Measurements from ENCODE around the gene PSMC3. TPM values are rescaled to one million over a fixed set of nuclear protein-coding genes. Genes with fewer than 3 reads are reported as not detected.

The PSMC3 gene
- total and polyA plus RNA-seq, 2 experiments from 2014 or later, result 103 to 142 TPM

DNA sequence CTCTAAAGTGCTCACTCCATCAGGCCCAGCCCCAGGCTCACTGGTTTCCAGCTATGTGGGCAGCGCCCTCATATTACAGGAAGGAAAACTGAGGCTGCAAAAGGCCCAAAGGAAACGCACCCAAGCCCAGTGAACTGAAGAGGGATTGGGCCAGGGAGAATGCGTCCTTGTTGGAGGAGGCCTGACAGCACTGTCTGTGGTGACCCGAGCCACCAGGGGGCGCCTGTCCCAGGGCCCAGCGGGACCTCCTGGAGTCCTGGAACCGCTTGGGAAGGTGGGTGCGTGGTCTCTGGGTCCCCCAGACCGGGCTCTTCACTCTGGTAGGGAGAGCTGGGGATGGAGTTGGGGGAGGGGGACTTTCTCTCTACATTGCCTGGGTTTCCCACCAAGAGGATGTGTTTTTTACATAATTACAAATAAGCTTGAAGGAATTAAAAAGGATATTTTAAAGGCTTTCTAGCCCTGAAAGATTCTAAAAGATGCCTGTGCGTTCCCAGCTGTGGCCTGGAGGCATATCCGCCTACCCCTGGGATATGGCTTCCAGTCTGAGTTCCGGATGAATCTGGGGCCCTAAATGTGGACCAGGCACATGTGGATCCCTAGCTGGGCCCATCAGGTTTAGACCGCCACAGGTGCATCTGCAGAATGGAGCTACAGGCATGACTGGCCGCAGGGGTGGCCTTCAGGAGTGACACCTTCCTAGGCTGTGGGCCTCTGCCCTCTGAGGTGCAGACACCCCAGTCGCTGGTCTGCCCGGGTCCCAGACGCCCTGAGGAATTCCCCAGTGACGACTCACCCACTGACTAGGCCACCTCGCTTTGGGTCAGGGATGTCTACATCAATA is 52.1 kb downstream of the PSMC3 start:
- Histone ChIP-seq H3K36me3 (replicated peaks; ENCODE audit: insufficient read depth, low read depth) (no peaks in the 10 kb centered on the region), H3K9me2 (replicated peaks; ENCODE audit: insufficient read depth) (no peaks in the 10 kb centered on the region), H3K79me2 (no peaks in the 10 kb centered on the region), H4K20me1 (ENCODE audit: insufficient read depth, poor library complexity, severe bottlenecking) (no peaks in the 10 kb centered on the region), H3K4me1 (ENCODE audit: insufficient read depth) (no peaks in the 10 kb centered on the region), H3K4me3 (no peak overlapping the region), H2AFZ (no peak overlapping the region), H3K4me2 (no peak overlapping the region), H3K27me3 (no peaks in the 10 kb centered on the region), H3K9me3 (ENCODE audit: low read depth) (no peaks in the 10 kb centered on the region), H3K27ac (no peak overlapping the region)
- WGBS (ENCODE audit: low lambda C conversion rate, missing lambda C conversion rate), result 43% methylated on average over 19 of the region's 19 CpGs
- no peak for TF ChIP-seq EZH2 (IDR thresholded peaks at IDR 0.05; ENCODE audit: borderline replicate concordance)
- TF ChIP-seq, protein P1, sequence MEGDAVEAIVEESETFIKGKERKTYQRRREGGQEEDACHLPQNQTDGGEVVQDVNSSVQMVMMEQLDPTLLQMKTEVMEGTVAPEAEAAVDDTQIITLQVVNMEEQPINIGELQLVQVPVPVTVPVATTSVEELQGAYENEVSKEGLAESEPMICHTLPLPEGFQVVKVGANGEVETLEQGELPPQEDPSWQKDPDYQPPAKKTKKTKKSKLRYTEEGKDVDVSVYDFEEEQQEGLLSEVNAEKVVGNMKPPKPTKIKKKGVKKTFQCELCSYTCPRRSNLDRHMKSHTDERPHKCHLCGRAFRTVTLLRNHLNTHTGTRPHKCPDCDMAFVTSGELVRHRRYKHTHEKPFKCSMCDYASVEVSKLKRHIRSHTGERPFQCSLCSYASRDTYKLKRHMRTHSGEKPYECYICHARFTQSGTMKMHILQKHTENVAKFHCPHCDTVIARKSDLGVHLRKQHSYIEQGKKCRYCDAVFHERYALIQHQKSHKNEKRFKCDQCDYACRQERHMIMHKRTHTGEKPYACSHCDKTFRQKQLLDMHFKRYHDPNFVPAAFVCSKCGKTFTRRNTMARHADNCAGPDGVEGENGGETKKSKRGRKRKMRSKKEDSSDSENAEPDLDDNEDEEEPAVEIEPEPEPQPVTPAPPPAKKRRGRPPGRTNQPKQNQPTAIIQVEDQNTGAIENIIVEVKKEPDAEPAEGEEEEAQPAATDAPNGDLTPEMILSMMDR (IDR thresholded peaks at IDR 0.05; ENCODE audit: poor library complexity), result peak; percentile 95
- no peak for TF ChIP-seq EZH2phosphoT487 (IDR thresholded peaks at IDR 0.05; ENCODE audit: low read depth, severe bottlenecking, unreplicated experiment)
- DNase-seq (ENCODE audit: low spot score), result peak; percentile 88

DNA sequence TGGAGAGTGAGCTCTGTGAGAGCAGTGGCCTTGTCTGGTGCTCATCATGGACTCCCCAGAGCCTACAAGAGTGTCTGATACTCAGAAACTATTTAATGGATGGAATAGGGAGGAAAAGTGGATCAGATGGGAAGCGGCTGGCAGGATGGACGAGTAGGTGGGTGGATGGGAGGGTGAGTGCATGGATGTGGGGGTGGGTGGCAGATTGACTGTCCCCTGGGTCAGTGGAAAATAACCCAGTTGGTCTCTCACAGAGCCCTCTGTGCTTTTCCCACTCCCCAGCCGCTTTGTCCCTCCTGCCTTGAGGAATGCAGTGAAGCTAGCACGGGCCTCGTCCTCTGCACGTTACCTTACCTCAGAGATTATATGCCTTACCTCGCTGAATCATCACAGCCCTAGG is 53.8 kb downstream of the PSMC3 start:
- no peaks in the 10 kb centered on the region for H3K79me2 ChIP-seq
- TF ChIP-seq EZH2 (IDR thresholded peaks at IDR 0.05; ENCODE audit: borderline replicate concordance) (no peak), EZH2phosphoT487 (IDR thresholded peaks at IDR 0.05; ENCODE audit: low read depth, severe bottlenecking, unreplicated experiment) (no peak)
- TF ChIP-seq, protein P1 (IDR thresholded peaks at IDR 0.05; ENCODE audit: poor library complexity), result no peak
- H3K36me3 ChIP-seq (replicated peaks; ENCODE audit: insufficient read depth, low read depth), result no peaks in the 10 kb centered on the region
- H3K4me1 ChIP-seq (ENCODE audit: insufficient read depth), result no peaks in the 10 kb centered on the region
- no peaks in the 10 kb centered on the region for H3K27me3 ChIP-seq
- no peak overlapping the region for H2AFZ ChIP-seq
- DNase-seq (ENCODE audit: low spot score), result peak; percentile 7
- 76% methylated on average over 7 of the region's 7 CpGs for WGBS (ENCODE audit: low lambda C conversion rate, missing lambda C conversion rate)
- H3K27ac ChIP-seq, result no peak overlapping the region
- H3K9me2 ChIP-seq (replicated peaks; ENCODE audit: insufficient read depth), result no peaks in the 10 kb centered on the region
- no peaks in the 10 kb centered on the region for H4K20me1 ChIP-seq (ENCODE audit: insufficient read depth, poor library complexity, severe bottlenecking)
- H3K4me2 ChIP-seq, result no peak overlapping the region
- H3K4me3 ChIP-seq, result no peak overlapping the region
- no peaks in the 10 kb centered on the region for H3K9me3 ChIP-seq (ENCODE audit: low read depth)

DNA sequence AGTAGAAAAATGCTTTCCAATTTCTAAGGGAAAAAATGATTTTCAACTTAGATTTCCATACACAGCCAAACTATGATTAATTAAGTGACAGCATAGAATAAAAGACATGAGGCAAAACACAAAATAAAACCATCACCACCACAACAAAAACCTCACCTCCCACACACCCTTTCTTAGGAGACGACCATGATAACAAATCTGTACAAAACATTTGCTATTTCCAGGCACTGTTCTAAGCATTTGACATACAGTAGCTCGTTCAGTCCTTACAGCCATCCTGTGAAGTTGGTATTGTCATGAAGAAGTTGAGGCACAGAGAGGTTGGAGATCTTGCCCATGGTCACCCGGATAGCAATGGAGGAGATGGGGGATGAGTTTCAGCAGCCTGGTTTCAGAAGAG is 56.6 kb downstream of the PSMC3 start:
- Histone ChIP-seq H3K4me2 (no peak overlapping the region), H3K9me3 (ENCODE audit: low read depth) (no peaks in the 10 kb centered on the region), H3K27me3 (no peaks in the 10 kb centered on the region), H4K20me1 (ENCODE audit: insufficient read depth, poor library complexity, severe bottlenecking) (no peaks in the 10 kb centered on the region), H3K36me3 (replicated peaks; ENCODE audit: insufficient read depth, low read depth) (no peaks in the 10 kb centered on the region), H2AFZ (no peak overlapping the region), H3K79me2 (no peaks in the 10 kb centered on the region), H3K4me3 (no peak overlapping the region), H3K4me1 (ENCODE audit: insufficient read depth) (no peaks in the 10 kb centered on the region), H3K27ac (no peak overlapping the region), H3K9me2 (replicated peaks; ENCODE audit: insufficient read depth) (no peaks in the 10 kb centered on the region)
- TF ChIP-seq EZH2phosphoT487 (IDR thresholded peaks at IDR 0.05; ENCODE audit: low read depth, severe bottlenecking, unreplicated experiment), result no peak
- no peak for TF ChIP-seq EZH2 (IDR thresholded peaks at IDR 0.05; ENCODE audit: borderline replicate concordance)
- TF ChIP-seq, protein P1 (IDR thresholded peaks at IDR 0.05; ENCODE audit: poor library complexity), result no peak
- DNase-seq (ENCODE audit: low spot score), result no peak
- 75% methylated on average over 3 of the region's 3 CpGs for WGBS (ENCODE audit: low lambda C conversion rate, missing lambda C conversion rate)

Small RNAs within 50 kb of the gene (microRNA-seq; reads per million reads assigned to microRNA genes)
- not detected for gene MIR4487

Small RNAs within 50 kb of the gene (small RNA-seq; reads per million reads assigned to genes)
- not detected for gene MIR4487

Other genes starting within 250 kb of the PSMC3 start
- gene ARFGAP2, start 249.6 kb downstream of the PSMC3 start, total RNA-seq, result 135 and 146 TPM in 2 replicates
- 64.3 and 76.9 TPM in 2 replicates for gene ARFGAP2, start 249.6 kb downstream of the PSMC3 start, polyA plus RNA-seq
- 35.2 and 53.7 TPM in 2 replicates for gene PACSIN3, start 240.0 kb downstream of the PSMC3 start, total RNA-seq
- 68.1 and 70.7 TPM in 2 replicates for gene PACSIN3, start 240.0 kb downstream of the PSMC3 start, polyA plus RNA-seq
- gene DDB2, start 211.5 kb downstream of the PSMC3 start, total RNA-seq, result 17.2 and 17.7 TPM in 2 replicates
- 25.7 and 28.2 TPM in 2 replicates for gene DDB2, start 211.5 kb downstream of the PSMC3 start, polyA plus RNA-seq
- gene ACP2, start 177.6 kb downstream of the PSMC3 start, total RNA-seq, result 31.5 and 40.3 TPM in 2 replicates
- 26.5 and 29.6 TPM in 2 replicates for gene ACP2, start 177.6 kb downstream of the PSMC3 start, polyA plus RNA-seq
- 40.8 and 49.5 TPM in 2 replicates for gene NR1H3, start 168.4 kb downstream of the PSMC3 start, total RNA-seq
- 41.5 and 43.1 TPM in 2 replicates for gene NR1H3, start 168.4 kb downstream of the PSMC3 start, polyA plus RNA-seq
- gene MADD, start 156.3 kb downstream of the PSMC3 start, total RNA-seq, result 19.1 and 28.0 TPM in 2 replicates
- gene MADD, start 156.3 kb downstream of the PSMC3 start, polyA plus RNA-seq, result 17.6 and 19.6 TPM in 2 replicates
- gene MYBPC3, start 73.7 kb downstream of the PSMC3 start, total RNA-seq, result 0.68 and 1.4 TPM in 2 replicates
- gene MYBPC3, start 73.7 kb downstream of the PSMC3 start, polyA plus RNA-seq, result 0.51 and 0.75 TPM in 2 replicates
- 0.13 and 1.1 TPM in 2 replicates for gene SPI1, start 47.9 kb downstream of the PSMC3 start, total RNA-seq
- gene SPI1, start 47.9 kb downstream of the PSMC3 start, polyA plus RNA-seq, result 2.0 and 3.3 TPM in 2 replicates
- gene SLC39A13, start 17.8 kb downstream of the PSMC3 start, total RNA-seq, result 60.8 and 72.3 TPM in 2 replicates
- gene SLC39A13, start 17.8 kb downstream of the PSMC3 start, polyA plus RNA-seq, result 118 and 119 TPM in 2 replicates
- 0.44 TPM in 1 of 2 replicates, not detected in the other for gene RAPSN, start 22.7 kb upstream of the PSMC3 start, total RNA-seq
- 0.34 and 0.46 TPM in 2 replicates for gene RAPSN, start 22.7 kb upstream of the PSMC3 start, polyA plus RNA-seq
- 82.7 and 84.6 TPM in 2 replicates for gene CELF1, start 126.7 kb upstream of the PSMC3 start, total RNA-seq
- 59.1 and 70.3 TPM in 2 replicates for gene CELF1, start 126.7 kb upstream of the PSMC3 start, polyA plus RNA-seq
- gene PTPMT1, start 139.2 kb upstream of the PSMC3 start, total RNA-seq, result 112 and 120 TPM in 2 replicates
- gene PTPMT1, start 139.2 kb upstream of the PSMC3 start, polyA plus RNA-seq, result 100 and 108 TPM in 2 replicates
- gene KBTBD4, start 152.5 kb upstream of the PSMC3 start, total RNA-seq, result 18.0 and 18.2 TPM in 2 replicates
- 13.1 and 14.6 TPM in 2 replicates for gene KBTBD4, start 152.5 kb upstream of the PSMC3 start, polyA plus RNA-seq
- gene NDUFS3, start 152.6 kb upstream of the PSMC3 start, total RNA-seq, result 65.8 and 92.6 TPM in 2 replicates
- 107 and 125 TPM in 2 replicates for gene NDUFS3, start 152.6 kb upstream of the PSMC3 start, polyA plus RNA-seq
- gene FAM180B, start 160.2 kb upstream of the PSMC3 start, total RNA-seq, result 0.50 TPM in 1 of 2 replicates, not detected in the other
- gene FAM180B, start 160.2 kb upstream of the PSMC3 start, polyA plus RNA-seq, result not detected in 2 replicates
- gene C1QTNF4, start 168.0 kb upstream of the PSMC3 start, total RNA-seq, result 0.32 and 0.73 TPM in 2 replicates
- 0.50 and 1.0 TPM in 2 replicates for gene C1QTNF4, start 168.0 kb upstream of the PSMC3 start, polyA plus RNA-seq
- 91.8 and 96.1 TPM in 2 replicates for gene MTCH2, start 216.1 kb upstream of the PSMC3 start, total RNA-seq
- gene MTCH2, start 216.1 kb upstream of the PSMC3 start, polyA plus RNA-seq, result 130 and 171 TPM in 2 replicates